Epithelial cell of esophagus (primary cell): Measurements from ENCODE around the gene DPP3.

Experiments
- DNase-seq: peaks from one replicate; pipeline ENCODE4 v3.0.0; 2010; ENCODE audit warnings: low read depth
- H3K4me3 ChIP-seq: 2 replicates; pipeline ENCODE4 v1.5.1; 2011; ENCODE audit warnings: mild to moderate bottlenecking, low read length, control low read depth
- TF ChIP-seq, protein P1 (sequence below): IDR thresholded peaks from 2 replicates; pipeline ENCODE4 v1.5.1; 2011; ENCODE audit warnings: low read depth, mild to moderate bottlenecking, low read length, control low read depth, inconsistent platforms; ENCODE audit not compliant: insufficient read depth; ENCODE audit errors: missing control alignments

Gene DPP3

DNA sequence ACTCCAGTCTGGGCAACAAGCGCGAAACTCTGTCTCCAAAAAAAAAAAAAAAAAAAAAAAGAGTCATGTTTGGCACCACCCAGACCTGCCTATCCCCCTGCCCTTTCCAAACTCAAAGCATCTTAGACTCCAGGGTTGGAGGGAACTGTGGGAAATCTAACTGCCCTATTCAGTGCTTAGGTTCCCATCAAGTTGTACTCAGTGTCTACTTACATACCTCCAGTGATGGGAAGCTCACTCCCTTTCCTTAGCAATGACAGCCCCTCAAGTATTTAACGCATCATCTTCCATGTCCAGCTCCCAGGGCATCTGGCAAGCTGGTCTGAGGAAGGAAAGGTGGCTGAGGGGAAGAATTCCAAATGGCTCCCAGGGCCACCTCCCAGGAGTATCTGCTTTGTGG is 69.5 kb downstream of the DPP3 start:
- TF ChIP-seq, protein P1, sequence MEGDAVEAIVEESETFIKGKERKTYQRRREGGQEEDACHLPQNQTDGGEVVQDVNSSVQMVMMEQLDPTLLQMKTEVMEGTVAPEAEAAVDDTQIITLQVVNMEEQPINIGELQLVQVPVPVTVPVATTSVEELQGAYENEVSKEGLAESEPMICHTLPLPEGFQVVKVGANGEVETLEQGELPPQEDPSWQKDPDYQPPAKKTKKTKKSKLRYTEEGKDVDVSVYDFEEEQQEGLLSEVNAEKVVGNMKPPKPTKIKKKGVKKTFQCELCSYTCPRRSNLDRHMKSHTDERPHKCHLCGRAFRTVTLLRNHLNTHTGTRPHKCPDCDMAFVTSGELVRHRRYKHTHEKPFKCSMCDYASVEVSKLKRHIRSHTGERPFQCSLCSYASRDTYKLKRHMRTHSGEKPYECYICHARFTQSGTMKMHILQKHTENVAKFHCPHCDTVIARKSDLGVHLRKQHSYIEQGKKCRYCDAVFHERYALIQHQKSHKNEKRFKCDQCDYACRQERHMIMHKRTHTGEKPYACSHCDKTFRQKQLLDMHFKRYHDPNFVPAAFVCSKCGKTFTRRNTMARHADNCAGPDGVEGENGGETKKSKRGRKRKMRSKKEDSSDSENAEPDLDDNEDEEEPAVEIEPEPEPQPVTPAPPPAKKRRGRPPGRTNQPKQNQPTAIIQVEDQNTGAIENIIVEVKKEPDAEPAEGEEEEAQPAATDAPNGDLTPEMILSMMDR = no peak
- H3K4me3 ChIP-seq = no peak overlapping the region
- DNase-seq = no peak

DNA sequence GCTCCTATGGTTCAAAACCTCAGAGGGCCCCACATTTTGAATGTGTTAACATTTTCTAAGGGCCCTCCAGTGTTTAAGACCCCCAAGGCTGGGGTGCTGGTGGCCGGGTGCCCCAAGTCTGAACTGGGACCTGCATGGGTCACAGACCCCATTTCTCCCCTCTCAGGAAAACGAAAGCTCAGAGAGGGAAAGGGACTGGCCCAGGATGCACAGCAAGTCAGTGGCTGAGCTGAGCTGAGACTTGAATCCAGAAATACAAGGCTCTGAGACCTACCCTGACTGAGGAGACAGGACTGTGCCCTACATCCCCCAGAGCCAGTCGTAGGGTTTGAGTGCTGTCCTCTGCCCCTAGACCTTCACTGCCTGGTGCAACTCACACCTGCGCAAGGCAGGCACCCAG is 70.7 kb downstream of the DPP3 start:
- TF ChIP-seq, protein P1 = no peak
- no peak overlapping the region for H3K4me3 ChIP-seq
- DNase-seq = no peak

DNA sequence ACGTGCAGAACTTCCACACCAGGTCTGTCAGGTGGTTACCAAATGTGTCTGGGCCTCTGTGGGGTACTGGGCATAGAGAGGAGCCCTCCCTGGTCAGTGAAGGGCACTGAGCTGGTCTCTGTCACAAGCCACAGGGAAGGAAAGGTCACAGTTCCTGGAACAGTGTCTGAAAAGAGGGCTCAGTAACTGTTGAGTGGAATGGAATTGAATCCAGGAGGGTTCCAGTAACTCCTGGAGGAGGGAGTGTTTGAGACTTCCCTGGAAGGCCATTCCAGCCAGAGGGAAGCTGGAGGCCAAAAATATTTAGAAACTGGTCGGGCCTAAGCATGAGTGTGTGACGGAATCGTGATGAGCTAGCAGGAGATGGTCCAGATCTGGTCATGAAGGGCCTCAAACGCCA is 74.4 kb downstream of the DPP3 start:
- DNase-seq = no peak
- TF ChIP-seq, protein P1 = no peak

DNA sequence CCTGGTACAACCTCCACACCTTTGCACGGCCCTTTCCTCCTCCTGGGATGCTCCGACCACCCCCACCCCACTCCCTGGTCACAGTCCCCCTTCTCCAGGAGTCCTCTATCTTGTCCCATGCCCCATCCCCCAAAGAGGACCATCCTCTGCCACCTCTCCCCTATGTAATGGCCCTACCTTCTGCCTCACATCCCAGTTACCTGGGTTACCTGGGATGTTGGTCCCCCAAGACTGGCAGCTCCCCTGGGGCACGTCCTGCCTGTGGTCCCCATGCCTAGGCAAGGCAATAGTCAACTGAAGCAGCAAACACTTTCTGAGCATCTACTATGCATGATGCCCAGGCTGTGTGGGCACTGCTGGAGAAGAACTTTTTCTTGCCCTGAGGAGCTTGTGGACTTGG is 75.2 kb downstream of the DPP3 start:
- no peak for DNase-seq
- TF ChIP-seq, protein P1 = no peak
- no peak overlapping the region for H3K4me3 ChIP-seq

More for the DNA sequence above, 74.4 kb downstream of the DPP3 start:
- no peak overlapping the region for H3K4me3 ChIP-seq

DNA sequence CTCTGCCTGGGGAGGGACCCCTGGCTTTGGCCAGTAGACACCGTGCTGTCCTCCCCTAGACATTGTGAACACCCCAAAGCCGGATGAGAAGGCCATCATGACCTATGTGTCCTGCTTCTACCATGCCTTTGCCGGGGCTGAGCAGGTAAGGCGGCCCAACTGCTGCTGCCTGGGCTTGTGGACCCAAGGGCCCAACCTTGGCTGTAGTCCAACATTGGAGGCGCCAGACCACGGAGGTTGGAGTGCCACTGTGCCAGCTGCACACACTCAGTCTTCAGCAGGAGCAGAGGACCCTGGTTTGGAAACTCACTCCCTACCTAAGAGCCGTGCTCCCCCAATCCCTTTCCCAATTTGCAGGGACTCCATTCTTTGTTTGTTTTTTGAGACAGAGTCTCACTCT is 75.9 kb downstream of the DPP3 start:
- TF ChIP-seq, protein P1 = no peak
- DNase-seq = no peak
- H3K4me3 ChIP-seq = no peak overlapping the region

DNA sequence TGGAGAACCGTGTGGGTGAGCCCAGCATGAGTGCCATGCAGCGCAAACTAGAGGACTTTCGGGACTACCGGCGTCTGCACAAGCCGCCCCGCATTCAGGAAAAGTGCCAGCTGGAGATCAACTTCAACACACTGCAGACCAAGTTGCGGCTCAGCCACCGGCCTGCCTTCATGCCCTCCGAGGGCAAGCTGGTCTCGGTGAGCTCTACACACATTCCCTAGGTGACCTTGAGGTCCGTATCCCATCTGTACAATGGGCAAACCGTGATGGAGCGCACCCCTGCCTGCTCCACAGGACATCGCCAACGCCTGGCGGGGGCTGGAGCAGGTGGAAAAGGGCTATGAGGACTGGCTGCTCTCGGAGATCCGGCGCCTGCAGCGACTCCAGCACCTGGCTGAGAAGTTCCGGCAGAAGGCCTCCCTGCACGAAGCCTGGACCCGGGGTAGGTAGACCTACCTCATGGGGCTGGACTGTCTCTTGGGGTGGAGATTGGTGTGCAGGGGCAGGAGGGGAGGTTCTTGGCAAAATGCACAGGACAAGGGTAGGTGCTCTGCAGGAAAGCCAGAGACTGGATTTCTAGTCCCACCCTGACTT is 77.6 kb downstream of the DPP3 start:
- DNase-seq = no peak
- H3K4me3 ChIP-seq = no peak overlapping the region
- TF ChIP-seq, protein P1 = no peak
